Mucosa of rectum (tissue), 2 donors: Measurements from ENCODE around the gene CFAP46.

Experiments
- H3K27ac ChIP-seq, 2 donors: one replicate each; pipeline ENCODE4 v1.7.0; 2013; ENCODE audit warnings: inconsistent platforms in 2 of 2, low read depth in 2 of 2, low read length in 2 of 2
- H3K27me3 ChIP-seq, 2 donors: one replicate each; pipeline ENCODE4 v1.7.0; 2013; ENCODE audit warnings: low read length in 2 of 2; ENCODE audit not compliant: control insufficient read depth in 2 of 2, insufficient read depth in 2 of 2
- H3K36me3 ChIP-seq, 2 donors: one replicate each; pipeline ENCODE4 v1.7.0; 2013; ENCODE audit warnings: low read length in 2 of 2; ENCODE audit not compliant: control insufficient read depth in 2 of 2, insufficient read depth in 2 of 2
- H3K4me1 ChIP-seq, 2 donors: one replicate each; pipeline ENCODE4 v1.7.0; 2013; ENCODE audit warnings: low read length in 2 of 2, mild to moderate bottlenecking in 1 of 2; ENCODE audit not compliant: control insufficient read depth in 2 of 2, insufficient read depth in 2 of 2
- H3K4me3 ChIP-seq, 2 donors: one replicate each; pipeline ENCODE4 v1.7.0; 2013; ENCODE audit warnings: low read length in 2 of 2
- H3K9ac ChIP-seq, 2 donors: one replicate each; pipeline ENCODE4 v1.7.0; 2013; ENCODE audit warnings: low read length in 2 of 2, low read depth in 1 of 2, mild to moderate bottlenecking in 1 of 2
- H3K9me3 ChIP-seq, 2 donors: one replicate each; pipeline ENCODE4 v1.7.0; 2013; ENCODE audit warnings: low read length in 2 of 2; ENCODE audit not compliant: control insufficient read depth in 2 of 2
- donor health status: healthy.
- donor health status: Normal muscosa, but diverticular disease.

The CFAP46 gene

GRCh38 chr10:132912713-132913558 lies 29.4 kb downstream of the CFAP46 start:
- peaks cover 0 to 2% of the 10 kb centered on the region in 2 donors for H3K4me1 ChIP-seq
- H3K27me3 ChIP-seq = no peaks in the 10 kb centered on the region
- no peaks in the 10 kb centered on the region for H3K36me3 ChIP-seq
- no peak overlapping the region for H3K4me3 ChIP-seq
- H3K9ac ChIP-seq = no peak overlapping the region
- H3K9me3 ChIP-seq = no peaks in the 10 kb centered on the region
- no peak overlapping the region for H3K27ac ChIP-seq

DNA sequence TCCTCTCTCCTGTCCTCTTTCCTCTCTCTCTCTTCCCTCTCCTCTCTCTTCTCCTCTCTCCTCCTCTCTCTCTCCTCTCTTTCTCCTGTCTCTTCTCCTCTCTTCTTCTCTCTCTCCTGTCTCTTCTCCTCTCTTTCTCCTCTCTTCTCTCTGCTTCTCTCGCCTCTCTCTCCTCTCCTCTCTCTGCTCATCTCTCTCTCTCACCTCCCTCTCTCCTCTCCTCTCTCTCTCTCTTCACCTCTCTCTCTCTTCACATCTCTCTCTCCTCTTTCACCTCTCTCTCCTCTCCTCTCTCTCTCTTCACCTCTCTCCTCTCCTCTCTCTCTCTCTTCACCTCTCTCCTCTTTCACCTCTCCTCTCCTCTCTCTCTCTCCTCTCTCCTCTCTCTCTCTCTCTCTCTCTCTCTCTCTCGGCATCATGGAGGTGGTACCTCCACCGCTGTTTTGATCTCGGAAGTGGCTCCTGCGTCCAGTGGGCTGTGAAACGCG lies 30.1 kb downstream of the CFAP46 start:
- Histone ChIP-seq H3K9ac (no peak overlapping the region), H3K27ac (no peak overlapping the region), H3K27me3 (no peaks in the 10 kb centered on the region), H3K9me3 (no peaks in the 10 kb centered on the region), H3K4me1 (peaks cover 0 to 2% of the 10 kb centered on the region in 2 donors), H3K36me3 (no peaks in the 10 kb centered on the region), H3K4me3 (no peak overlapping the region)

GRCh38 chr10:132911786-132912097 lies 30.6 kb downstream of the CFAP46 start:
- Histone ChIP-seq H3K4me3 (no peak overlapping the region), H3K27ac (no peak overlapping the region), H3K9ac (no peak overlapping the region), H3K36me3 (no peaks in the 10 kb centered on the region), H3K9me3 (no peaks in the 10 kb centered on the region), H3K4me1 (peaks cover 0 to 2% of the 10 kb centered on the region in 2 donors), H3K27me3 (no peaks in the 10 kb centered on the region)

- H3K4me1 ChIP-seq = peaks cover 0 to 2% of the 10 kb centered on the region in 2 donors
- no peak overlapping the region for H3K4me3 ChIP-seq
- no peaks in the 10 kb centered on the region for H3K9me3 ChIP-seq
- no peak overlapping the region for H3K9ac ChIP-seq
- no peak overlapping the region for H3K27ac ChIP-seq
- no peaks in the 10 kb centered on the region for H3K36me3 ChIP-seq
- no peaks in the 10 kb centered on the region for H3K27me3 ChIP-seq
Measured at GRCh38 chr10:132910901-132911785, 31.2 kb downstream of the CFAP46 start.

DNA sequence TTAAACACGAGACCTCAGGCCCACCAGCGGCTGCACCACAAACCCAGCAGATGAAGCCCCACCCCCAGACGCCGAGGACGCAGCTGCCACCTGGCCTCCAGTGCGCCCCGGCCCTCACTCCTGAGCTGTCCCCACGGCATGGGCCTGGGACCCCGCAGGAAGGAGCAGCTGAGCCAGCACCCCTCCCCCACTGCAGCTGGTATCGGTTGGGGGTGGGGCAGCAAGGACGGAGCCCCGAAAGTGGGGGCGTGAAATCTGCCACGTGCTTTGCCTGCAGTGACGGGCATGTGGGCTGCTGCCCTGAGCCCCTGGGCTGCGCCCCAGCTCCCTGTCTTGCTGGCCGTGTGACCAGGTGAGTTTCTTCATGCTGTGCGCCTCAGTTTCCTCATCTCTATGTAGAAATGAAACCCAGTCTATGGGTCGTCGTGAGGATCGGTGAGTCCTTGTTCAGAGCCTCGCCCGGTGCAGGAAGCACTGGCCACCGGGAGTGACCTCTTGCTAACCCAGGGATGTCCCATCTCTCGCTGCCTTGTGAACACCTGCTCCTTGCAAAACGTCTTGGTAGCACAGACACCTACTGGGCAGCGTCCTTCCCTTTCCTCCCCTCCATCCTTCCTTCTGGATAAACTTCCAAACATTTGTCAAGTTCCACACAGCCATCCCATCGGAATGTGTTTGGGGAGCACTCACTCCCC lies 32.0 kb downstream of the CFAP46 start:
- no peak overlapping the region for H3K27ac ChIP-seq
- no peaks in the 10 kb centered on the region for H3K9me3 ChIP-seq
- H3K4me1 ChIP-seq = peaks cover 0 to 2% of the 10 kb centered on the region in 2 donors
- H3K36me3 ChIP-seq = no peaks in the 10 kb centered on the region
- no peaks in the 10 kb centered on the region for H3K27me3 ChIP-seq
- no peak overlapping the region for H3K9ac ChIP-seq
- no peak overlapping the region for H3K4me3 ChIP-seq

DNA sequence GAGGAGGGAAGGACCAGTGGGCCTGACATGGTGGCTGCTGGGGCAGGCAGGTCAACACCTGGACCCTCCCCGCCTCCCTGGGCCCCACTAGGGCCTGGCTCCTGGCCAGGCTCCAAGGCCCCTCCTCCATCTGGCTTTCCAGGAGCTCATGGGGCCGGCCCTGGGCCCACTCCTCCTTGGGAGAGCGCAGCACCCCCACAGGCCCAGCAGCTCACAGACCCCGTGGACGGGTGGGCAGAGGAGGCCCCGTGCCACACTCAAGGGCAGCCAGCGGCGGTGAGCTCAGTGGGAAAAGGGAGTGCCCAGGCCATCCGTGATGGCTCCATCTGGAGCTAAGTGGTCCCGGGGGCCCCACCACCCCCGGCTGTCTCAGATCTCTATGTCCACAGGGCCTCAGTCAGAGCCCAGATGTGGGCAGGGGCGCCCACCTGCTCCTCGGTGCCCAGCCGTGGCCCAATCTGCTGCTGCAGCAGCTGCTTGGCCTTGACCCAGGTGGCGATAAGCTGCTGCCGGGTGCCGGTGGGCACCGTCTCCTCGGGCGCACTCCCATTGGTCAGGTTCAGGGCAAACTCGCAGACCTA lies 32.8 kb downstream of the CFAP46 start:
- no peak overlapping the region for H3K27ac ChIP-seq
- no peak overlapping the region for H3K4me3 ChIP-seq
- no peaks in the 10 kb centered on the region for H3K36me3 ChIP-seq
- H3K9me3 ChIP-seq = no peaks in the 10 kb centered on the region
- H3K4me1 ChIP-seq = peaks cover 0 to 2% of the 10 kb centered on the region in 2 donors
- H3K27me3 ChIP-seq = no peaks in the 10 kb centered on the region
- no peak overlapping the region for H3K9ac ChIP-seq

GRCh38 chr10:132908621-132909295 lies 33.6 kb downstream of the CFAP46 start:
- no peaks in the 10 kb centered on the region for H3K9me3 ChIP-seq
- peaks cover 0 to 2% of the 10 kb centered on the region in 2 donors for H3K4me1 ChIP-seq
- H3K36me3 ChIP-seq = no peaks in the 10 kb centered on the region
- H3K4me3 ChIP-seq = no peak overlapping the region
- H3K27ac ChIP-seq = no peak overlapping the region
- no peak overlapping the region for H3K9ac ChIP-seq
- no peaks in the 10 kb centered on the region for H3K27me3 ChIP-seq

DNA sequence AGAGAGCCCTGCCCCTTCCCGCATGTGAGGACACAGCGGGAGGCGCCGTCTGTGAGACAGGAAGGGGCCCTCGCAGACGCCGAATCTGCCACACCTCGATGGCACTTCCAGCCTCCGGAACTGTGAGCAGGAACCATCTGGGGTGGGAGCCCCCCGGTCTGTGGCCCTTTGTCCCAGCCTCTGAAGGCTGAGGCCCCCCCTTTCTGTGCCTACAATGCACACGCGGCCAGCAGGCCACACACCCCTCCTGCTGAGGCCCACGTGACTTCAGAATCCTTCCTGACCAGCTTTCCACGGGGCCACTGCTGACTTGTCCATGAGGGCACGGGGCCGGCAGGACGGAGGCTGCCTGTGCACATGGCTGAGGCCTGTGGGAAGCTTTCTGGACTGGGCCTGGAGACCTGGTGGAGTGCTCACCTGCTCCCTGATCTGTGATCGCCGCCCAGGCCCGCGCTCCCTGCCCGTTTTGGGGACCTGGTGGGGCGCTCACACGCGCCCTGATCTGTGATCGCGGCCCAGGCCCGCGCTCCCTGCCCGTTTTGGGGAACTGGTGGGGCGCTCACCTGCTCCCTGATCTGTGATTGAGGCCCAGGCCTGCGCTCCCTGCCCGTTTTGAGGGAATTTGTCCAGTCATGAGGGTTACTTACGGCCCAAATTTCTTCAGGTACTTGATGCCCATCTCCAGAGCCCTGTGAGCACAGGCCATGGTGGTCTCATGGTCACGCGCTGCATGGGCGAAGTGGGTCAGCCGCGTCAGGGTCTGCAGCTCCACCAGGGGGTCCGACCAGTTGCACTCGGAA lies 34.3 kb downstream of the CFAP46 start:
- no peak overlapping the region for H3K9ac ChIP-seq
- no peak overlapping the region for H3K4me3 ChIP-seq
- no peaks in the 10 kb centered on the region for H3K9me3 ChIP-seq
- no peaks in the 10 kb centered on the region for H3K36me3 ChIP-seq
- H3K27me3 ChIP-seq = no peaks in the 10 kb centered on the region
- no peak overlapping the region for H3K27ac ChIP-seq
- H3K4me1 ChIP-seq = no peaks in the 10 kb centered on the region

GRCh38 chr10:132906836-132907235 lies 35.5 kb downstream of the CFAP46 start:
- Histone ChIP-seq H3K9ac (no peak overlapping the region), H3K27ac (no peak overlapping the region), H3K9me3 (no peaks in the 10 kb centered on the region), H3K4me3 (no peak overlapping the region), H3K4me1 (no peaks in the 10 kb centered on the region), H3K36me3 (no peaks in the 10 kb centered on the region), H3K27me3 (no peaks in the 10 kb centered on the region)
